SK-N-SH treated with all-trans-retinoic acid at 6 μM for 48 hours (cell line): ENCODE results near the gene TMEM229B.

Experiments used
- ATAC-seq: fragments of 200-7000 bp; cut with Tn5 transposase; 3 replicates; pipeline ENCODE4 v1.9.1; 2020; ENCODE audit warnings: mild to moderate bottlenecking, moderate library complexity
- ARNTL ChIP-seq: fragments of 450-650 bp; formaldehyde crosslinking; IDR thresholded peaks from 2 replicates; pipeline ENCODE4 v1.5.0; 2020; ENCODE audit warnings: low read depth, mild to moderate bottlenecking, moderate library complexity, borderline replicate concordance
- BACH2 ChIP-seq: fragments of 250-450 bp; sonication (Bioruptor Pico); IDR thresholded peaks from 2 replicates; pipeline ENCODE4 v1.9.0; 2021; ENCODE audit warnings: mild to moderate bottlenecking, borderline replicate concordance
- CSDC2 ChIP-seq: fragments of 250-450 bp; sonication (Bioruptor Pico); IDR thresholded peaks from 2 replicates; pipeline ENCODE4 v1.5.0; 2020; ENCODE audit warnings: mild to moderate bottlenecking, moderate library complexity
- ESRRG ChIP-seq: fragments of 250-450 bp; sonication (Bioruptor Pico); IDR thresholded peaks from 2 replicates; pipeline ENCODE4 v1.6.1; 2021; ENCODE audit warnings: mild to moderate bottlenecking
- GLIS3 ChIP-seq: fragments of 250-450 bp; sonication (Bioruptor Pico); IDR thresholded peaks from 2 replicates; pipeline ENCODE4 v1.5.0; 2020; ENCODE audit warnings: mild to moderate bottlenecking, moderate library complexity
- OSR1 ChIP-seq: fragments of 250-450 bp; sonication (Bioruptor Pico); IDR thresholded peaks from 2 replicates; pipeline ENCODE4 v1.8.0; 2022; ENCODE audit warnings: moderate library complexity, mild to moderate bottlenecking, inconsistent platforms
- PPARA ChIP-seq: fragments of 250-450 bp; sonication (Bioruptor Pico); IDR thresholded peaks from 2 replicates; pipeline ENCODE4 v1.5.0; 2020; ENCODE audit warnings: mild to moderate bottlenecking, borderline replicate concordance
- RARB ChIP-seq: fragments of 250-450 bp; sonication (Bioruptor Pico); IDR thresholded peaks from 2 replicates; pipeline ENCODE4 v1.8.0; 2021; ENCODE audit warnings: mild to moderate bottlenecking, moderate library complexity
- SNAI2 ChIP-seq: fragments of 250-450 bp; sonication (Bioruptor Pico); IDR thresholded peaks from 2 replicates; pipeline ENCODE4 v1.5.0; 2020; ENCODE audit warnings: mild to moderate bottlenecking, moderate library complexity
- TCF4 ChIP-seq: fragments of 250-450 bp; sonication (Bioruptor Pico); IDR thresholded peaks from 2 replicates; pipeline ENCODE4 v1.8.0; 2021; ENCODE audit warnings: mild to moderate bottlenecking, moderate library complexity, borderline replicate concordance
- TOX ChIP-seq: fragments of 250-450 bp; sonication (Bioruptor Pico); IDR thresholded peaks from 2 replicates; pipeline ENCODE4 v1.8.0; 2021; ENCODE audit warnings: mild to moderate bottlenecking, moderate library complexity, borderline replicate concordance
- ZC3H10 ChIP-seq: fragments of 250-450 bp; sonication (Bioruptor Pico); IDR thresholded peaks from 2 replicates; pipeline ENCODE4 v1.5.1; 2021; ENCODE audit warnings: mild to moderate bottlenecking, moderate library complexity
- ZFP3 ChIP-seq: fragments of 250-450 bp; sonication (Bioruptor Pico); IDR thresholded peaks from 2 replicates; pipeline ENCODE4 v1.5.0; 2020; ENCODE audit warnings: mild to moderate bottlenecking, moderate library complexity
- ZFP30 ChIP-seq: fragments of 450-650 bp; formaldehyde crosslinking; IDR thresholded peaks from 2 replicates; pipeline ENCODE4 v1.5.0; 2022; ENCODE audit warnings: mild to moderate bottlenecking, moderate library complexity
- ZNF565 ChIP-seq: fragments of 450-650 bp; formaldehyde crosslinking; conservative IDR thresholded peaks from 2 replicates; pipeline ENCODE4 v1.5.0; 2020; ENCODE audit warnings: low read depth, mild to moderate bottlenecking, moderate library complexity
- ZNF70 ChIP-seq: fragments of 450-650 bp; formaldehyde crosslinking; IDR thresholded peaks from 2 replicates; pipeline ENCODE4 v1.5.0; 2020; ENCODE audit warnings: mild to moderate bottlenecking, moderate library complexity
- ZNF8 ChIP-seq: fragments of 450-650 bp; formaldehyde crosslinking; IDR thresholded peaks from 2 replicates; pipeline ENCODE4 v1.5.0; 2020; ENCODE audit warnings: mild to moderate bottlenecking, moderate library complexity
- TF ChIP-seq, protein P1 (sequence below): fragments of 250-450 bp; sonication (Bioruptor Pico); IDR thresholded peaks from 2 replicates; pipeline ENCODE4 v1.5.1; 2021; ENCODE audit warnings: mild to moderate bottlenecking, moderate library complexity
- TF ChIP-seq, protein P2 (sequence below): fragments of 250-450 bp; sonication (Bioruptor Pico); IDR thresholded peaks from 2 replicates; pipeline ENCODE4 v1.8.0; 2020; ENCODE audit warnings: mild to moderate bottlenecking, moderate library complexity, borderline replicate concordance
- TF ChIP-seq, protein P3 (sequence below): fragments of 250-450 bp; sonication (Bioruptor Pico); IDR thresholded peaks from 2 replicates; pipeline ENCODE4 v1.5.0; 2020; ENCODE audit warnings: mild to moderate bottlenecking, moderate library complexity
- TF ChIP-seq, protein P4 (sequence below): fragments of 250-450 bp; sonication (Bioruptor Pico); IDR thresholded peaks from 2 replicates; pipeline ENCODE4 v1.5.1; 2020; ENCODE audit warnings: low read depth, mild to moderate bottlenecking, moderate library complexity

The TMEM229B gene

DNA sequence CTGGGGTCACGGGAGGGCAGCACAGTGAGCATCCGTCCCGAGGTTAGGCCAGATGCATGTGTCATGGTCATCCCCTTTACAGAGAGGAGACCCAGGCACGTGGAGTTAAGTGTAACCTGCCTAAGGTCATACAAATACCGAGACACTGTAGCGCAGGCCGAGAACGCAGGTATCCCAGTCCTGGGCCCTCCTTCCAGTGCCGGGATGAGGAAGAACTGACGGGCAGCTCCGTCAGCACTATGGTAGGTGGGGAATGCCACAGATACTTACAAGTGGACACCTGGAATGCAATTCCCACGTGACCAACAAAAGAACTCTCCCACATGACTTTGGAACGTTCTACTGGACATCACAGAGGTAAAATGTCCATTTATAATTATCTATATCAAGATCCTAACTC is 8.7 kb upstream of the TMEM229B start:
- TF ChIP-seq GLIS3 (no peak), RARB (CRISPR knock-in tag) (no peak), BACH2 (CRISPR knock-in tag) (no peak), TOX (no peak), ZC3H10 (CRISPR knock-in tag) (no peak), TCF4 (CRISPR knock-in tag) (no peak), ZFP30 (CRISPR knock-in tag) (no peak), ZFP3 (CRISPR knock-in tag) (no peak), ZNF8 (CRISPR knock-in tag) (no peak), ZNF565 (no peak)
- TF ChIP-seq, protein P1, sequence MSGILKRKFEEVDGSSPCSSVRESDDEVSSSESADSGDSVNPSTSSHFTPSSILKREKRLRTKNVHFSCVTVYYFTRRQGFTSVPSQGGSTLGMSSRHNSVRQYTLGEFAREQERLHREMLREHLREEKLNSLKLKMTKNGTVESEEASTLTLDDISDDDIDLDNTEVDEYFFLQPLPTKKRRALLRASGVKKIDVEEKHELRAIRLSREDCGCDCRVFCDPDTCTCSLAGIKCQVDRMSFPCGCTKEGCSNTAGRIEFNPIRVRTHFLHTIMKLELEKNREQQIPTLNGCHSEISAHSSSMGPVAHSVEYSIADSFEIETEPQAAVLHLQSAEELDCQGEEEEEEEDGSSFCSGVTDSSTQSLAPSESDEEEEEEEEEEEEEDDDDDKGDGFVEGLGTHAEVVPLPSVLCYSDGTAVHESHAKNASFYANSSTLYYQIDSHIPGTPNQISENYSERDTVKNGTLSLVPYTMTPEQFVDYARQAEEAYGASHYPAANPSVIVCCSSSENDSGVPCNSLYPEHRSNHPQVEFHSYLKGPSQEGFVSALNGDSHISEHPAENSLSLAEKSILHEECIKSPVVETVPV (CRISPR knock-in tag): no peak
- no peak for ATAC-seq

DNA sequence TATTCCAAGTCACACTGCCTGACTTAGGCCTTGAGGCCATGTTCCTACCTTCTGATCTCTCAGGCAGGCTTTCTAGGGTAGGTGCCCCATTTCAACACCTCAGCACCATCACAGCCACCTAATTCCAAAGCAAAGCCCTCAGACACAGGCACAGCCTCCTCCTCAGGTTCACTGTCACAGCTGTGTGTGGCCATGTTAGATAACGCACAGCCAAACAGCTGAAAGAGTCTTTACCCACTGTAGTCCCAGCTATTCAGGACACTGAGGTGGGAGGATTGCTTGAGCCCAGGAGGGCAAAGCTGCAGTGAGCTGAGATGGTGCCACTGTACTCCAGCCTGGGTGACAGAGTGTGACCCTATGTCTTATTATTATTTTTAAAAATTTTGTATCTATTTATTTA is 7.3 kb upstream of the TMEM229B start:
- ATAC-seq: no peak
- TF ChIP-seq ZFP30 (CRISPR knock-in tag) (no peak), RARB (CRISPR knock-in tag) (no peak)

DNA sequence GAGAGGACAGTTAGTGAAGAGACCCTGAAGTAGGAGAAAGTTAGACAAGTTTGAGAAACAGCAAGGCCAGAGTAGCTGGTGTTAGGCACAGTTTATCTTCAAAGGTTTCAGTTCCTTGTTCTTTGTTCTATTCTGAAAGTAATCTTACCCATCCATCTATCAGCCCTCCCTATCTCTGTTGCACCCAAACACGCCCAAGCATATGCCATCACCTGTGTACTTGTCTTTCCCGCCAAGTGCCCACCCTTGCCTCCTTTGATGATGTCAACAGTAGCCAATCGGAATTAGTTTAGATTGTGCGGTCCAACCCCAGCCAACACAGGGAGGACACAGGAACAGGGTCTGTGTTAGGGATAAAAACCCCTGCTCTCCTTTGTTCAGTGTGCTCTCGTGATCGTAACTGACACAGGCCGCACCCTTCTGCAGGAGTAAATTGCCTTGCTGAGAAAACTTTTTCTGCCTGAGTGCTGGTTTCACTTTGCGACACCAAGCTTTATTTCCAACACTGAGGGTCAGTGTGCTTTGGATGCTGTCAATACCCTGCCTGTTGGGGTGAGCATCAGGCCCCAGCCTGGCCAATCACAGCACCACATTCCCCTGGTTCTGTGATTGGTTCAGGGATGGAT is 4.7 kb upstream of the TMEM229B start:
- no peak for ATAC-seq
- TF ChIP-seq ZNF8 (CRISPR knock-in tag): no peak
- TF ChIP-seq, all 23 proteins: peak for 0

DNA sequence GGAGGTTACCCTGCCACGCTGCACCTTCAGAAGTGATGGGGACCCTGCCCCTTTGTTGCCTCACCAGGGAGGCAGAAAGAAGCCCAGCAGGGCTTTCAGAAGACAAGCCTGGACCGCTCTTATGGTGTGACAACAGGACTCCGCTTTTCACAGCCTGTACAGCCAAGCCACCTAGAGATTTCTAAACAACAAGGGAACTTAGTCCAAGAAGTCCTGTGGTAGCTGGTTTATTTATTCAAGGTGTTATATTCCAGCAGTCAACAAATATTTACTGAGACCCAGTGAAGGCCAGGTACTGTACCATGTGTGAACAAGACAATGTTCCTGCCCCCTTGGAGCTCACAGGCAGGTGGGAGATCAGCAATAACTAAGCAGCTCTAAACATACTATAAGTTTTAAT is 4.0 kb upstream of the TMEM229B start:
- TF ChIP-seq OSR1 (CRISPR knock-in tag) (no peak), CSDC2 (CRISPR knock-in tag) (no peak), ZFP30 (CRISPR knock-in tag) (no peak)
- TF ChIP-seq, protein P2, sequence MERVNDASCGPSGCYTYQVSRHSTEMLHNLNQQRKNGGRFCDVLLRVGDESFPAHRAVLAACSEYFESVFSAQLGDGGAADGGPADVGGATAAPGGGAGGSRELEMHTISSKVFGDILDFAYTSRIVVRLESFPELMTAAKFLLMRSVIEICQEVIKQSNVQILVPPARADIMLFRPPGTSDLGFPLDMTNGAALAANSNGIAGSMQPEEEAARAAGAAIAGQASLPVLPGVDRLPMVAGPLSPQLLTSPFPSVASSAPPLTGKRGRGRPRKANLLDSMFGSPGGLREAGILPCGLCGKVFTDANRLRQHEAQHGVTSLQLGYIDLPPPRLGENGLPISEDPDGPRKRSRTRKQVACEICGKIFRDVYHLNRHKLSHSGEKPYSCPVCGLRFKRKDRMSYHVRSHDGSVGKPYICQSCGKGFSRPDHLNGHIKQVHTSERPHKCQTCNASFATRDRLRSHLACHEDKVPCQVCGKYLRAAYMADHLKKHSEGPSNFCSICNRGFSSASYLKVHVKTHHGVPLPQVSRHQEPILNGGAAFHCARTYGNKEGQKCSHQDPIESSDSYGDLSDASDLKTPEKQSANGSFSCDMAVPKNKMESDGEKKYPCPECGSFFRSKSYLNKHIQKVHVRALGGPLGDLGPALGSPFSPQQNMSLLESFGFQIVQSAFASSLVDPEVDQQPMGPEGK (CRISPR knock-in tag): no peak
- no peak for ATAC-seq

DNA sequence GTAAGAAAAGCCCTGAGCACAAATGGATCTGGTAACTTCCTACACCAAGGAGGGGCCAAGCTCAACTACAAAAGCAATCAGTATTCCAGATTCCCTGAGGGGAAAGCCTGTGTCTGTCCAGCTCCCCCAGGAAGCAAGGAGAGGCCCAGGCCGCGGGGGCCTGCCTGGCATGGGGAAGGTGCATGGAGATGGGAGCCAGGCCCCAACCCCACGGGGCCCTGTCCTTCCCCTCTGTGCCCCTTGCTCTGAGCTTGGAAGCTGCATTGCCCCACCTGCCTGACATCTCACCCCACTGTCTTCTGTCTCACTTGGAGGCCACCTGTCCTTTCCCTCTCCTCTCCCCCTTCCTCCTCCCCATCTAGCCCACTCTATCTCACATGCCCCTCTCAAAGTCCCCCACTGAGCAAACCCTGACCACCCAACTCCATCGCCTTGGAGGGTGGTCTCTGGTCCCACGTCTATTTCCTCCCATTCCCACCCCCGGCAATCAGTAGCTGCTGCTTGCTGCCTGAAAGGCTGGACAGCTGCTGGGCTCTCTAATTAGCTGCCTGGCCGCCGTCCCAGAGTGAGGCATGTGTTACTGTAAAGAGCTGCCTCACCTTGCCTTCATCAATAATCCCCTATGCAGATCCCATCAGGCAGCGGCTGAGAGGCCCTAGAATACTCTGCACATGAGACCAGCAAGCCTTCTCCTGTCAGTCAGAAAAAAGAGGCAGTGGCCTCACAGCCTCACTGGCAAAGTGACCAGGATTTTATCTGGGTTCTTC is 3.4 kb upstream of the TMEM229B start:
- peak; percentile 41; the same call in 1 of the 3 replicates for ATAC-seq
- TF ChIP-seq OSR1 (CRISPR knock-in tag) (no peak), ZNF565 (no peak), ZFP3 (CRISPR knock-in tag) (no peak), SNAI2 (CRISPR knock-in tag) (no peak), BACH2 (CRISPR knock-in tag) (no peak), PPARA (CRISPR knock-in tag) (no peak), ZC3H10 (CRISPR knock-in tag) (no peak), ZFP30 (CRISPR knock-in tag) (no peak), ARNTL (no peak), TCF4 (CRISPR knock-in tag) (no peak), CSDC2 (CRISPR knock-in tag) (no peak), ESRRG (CRISPR knock-in tag) (no peak), RARB (CRISPR knock-in tag) (no peak), ZNF8 (CRISPR knock-in tag) (no peak), ZNF70 (no peak)
- TF ChIP-seq, protein P3, sequence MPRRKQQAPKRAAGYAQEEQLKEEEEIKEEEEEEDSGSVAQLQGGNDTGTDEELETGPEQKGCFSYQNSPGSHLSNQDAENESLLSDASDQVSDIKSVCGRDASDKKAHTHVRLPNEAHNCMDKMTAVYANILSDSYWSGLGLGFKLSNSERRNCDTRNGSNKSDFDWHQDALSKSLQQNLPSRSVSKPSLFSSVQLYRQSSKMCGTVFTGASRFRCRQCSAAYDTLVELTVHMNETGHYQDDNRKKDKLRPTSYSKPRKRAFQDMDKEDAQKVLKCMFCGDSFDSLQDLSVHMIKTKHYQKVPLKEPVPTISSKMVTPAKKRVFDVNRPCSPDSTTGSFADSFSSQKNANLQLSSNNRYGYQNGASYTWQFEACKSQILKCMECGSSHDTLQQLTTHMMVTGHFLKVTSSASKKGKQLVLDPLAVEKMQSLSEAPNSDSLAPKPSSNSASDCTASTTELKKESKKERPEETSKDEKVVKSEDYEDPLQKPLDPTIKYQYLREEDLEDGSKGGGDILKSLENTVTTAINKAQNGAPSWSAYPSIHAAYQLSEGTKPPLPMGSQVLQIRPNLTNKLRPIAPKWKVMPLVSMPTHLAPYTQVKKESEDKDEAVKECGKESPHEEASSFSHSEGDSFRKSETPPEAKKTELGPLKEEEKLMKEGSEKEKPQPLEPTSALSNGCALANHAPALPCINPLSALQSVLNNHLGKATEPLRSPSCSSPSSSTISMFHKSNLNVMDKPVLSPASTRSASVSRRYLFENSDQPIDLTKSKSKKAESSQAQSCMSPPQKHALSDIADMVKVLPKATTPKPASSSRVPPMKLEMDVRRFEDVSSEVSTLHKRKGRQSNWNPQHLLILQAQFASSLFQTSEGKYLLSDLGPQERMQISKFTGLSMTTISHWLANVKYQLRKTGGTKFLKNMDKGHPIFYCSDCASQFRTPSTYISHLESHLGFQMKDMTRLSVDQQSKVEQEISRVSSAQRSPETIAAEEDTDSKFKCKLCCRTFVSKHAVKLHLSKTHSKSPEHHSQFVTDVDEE: no peak
- TF ChIP-seq, protein P1 (CRISPR knock-in tag): no peak
- TF ChIP-seq, protein P4, sequence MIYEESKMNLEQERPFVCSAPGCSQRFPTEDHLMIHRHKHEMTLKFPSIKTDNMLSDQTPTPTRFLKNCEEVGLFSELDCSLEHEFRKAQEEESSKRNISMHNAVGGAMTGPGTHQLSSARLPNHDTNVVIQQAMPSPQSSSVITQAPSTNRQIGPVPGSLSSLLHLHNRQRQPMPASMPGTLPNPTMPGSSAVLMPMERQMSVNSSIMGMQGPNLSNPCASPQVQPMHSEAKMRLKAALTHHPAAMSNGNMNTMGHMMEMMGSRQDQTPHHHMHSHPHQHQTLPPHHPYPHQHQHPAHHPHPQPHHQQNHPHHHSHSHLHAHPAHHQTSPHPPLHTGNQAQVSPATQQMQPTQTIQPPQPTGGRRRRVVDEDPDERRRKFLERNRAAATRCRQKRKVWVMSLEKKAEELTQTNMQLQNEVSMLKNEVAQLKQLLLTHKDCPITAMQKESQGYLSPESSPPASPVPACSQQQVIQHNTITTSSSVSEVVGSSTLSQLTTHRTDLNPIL (CRISPR knock-in tag): no peak
